ENCODE data around the gene SPARCL1. TPM values are rescaled to one million over a fixed set of nuclear protein-coding genes. Genes with fewer than 3 reads are reported as not detected.

Gene SPARCL1
- total and polyA plus RNA-seq, 2 experiments from 2014 or later = not detected

DNA sequence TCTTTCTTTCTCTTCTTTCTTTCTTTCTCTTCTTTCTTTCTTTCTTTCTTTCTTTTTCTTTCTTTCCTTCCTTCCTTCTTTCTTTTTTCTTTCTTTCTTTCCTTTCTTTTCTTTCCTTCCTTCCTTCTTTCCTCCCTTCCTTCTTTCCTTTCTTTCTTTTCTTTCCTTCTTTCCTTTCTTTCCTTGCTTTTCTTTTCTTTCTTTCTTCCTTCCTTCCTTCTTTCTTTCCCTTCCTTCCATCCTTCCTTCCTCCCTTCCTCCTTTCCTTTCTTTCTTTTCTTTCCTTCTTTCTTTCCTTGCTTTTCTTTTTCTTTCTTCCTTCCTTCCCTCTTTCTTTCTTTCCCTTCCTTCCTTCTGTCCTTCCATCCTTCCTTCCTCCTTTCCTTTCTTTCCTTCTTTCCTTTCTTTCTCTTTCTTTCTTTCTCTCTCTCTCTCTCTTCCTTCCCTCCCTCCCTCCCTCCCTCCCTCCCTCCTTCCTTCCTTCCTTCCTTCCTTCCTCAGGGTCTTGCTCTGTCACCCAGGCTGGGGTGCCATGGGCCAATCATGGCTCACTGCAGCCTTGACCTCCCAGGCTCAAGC is 13.6 kb upstream of the SPARCL1 start:
- in situ Hi-C loops (cut with MboI) = no loop called here
- no peak for TF ChIP-seq EZH2 (IDR thresholded peaks at IDR 0.05; ENCODE audit: insufficient read depth, poor library complexity, severe bottlenecking)
- no peak for TF ChIP-seq EZH2phosphoT487 (IDR thresholded peaks at IDR 0.05; ENCODE audit: insufficient read depth, low read depth)
- no peak overlapping the region for H3K9ac ChIP-seq

DNA sequence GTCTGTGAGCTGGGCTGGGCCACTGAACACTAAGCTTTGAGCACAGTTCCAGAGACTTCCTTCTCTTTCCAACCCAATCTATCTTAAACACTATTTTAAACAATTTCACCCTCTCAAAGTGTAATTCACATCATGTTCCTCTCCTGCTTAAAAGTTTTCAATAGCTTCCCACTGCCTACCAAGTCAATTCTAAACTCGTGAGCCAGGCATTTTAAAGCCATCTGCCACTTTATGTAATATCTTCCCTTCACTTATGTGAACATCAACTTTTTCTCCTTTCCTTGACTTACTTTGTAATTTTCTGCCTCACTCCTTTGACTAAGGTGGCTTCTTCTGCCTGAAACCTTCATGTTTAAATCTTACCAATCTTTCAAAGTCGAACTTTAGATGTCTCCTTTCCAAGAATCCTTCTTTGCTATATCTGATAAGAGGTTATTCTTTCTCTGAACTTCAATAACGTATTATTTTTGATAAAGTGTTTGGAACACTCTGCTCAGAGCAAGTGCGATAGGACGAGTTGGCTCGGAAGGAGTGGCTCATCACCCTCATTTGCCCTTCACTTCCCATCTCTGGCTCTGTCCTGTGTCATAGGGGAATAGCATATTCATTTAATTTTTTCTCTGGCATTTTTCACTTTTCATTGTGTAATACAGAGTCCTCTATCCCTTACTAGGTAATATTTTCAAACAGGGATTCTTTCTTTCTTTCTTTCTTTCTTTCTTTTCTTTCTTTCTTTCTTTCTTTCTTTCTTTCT is 13.0 kb upstream of the SPARCL1 start:
- no peaks in the 10 kb centered on the region for H3F3A ChIP-seq (ENCODE audit: insufficient read depth)
- no peak overlapping the region for H3K9ac ChIP-seq
- H3K79me2 ChIP-seq (ENCODE audit: insufficient read depth) = no peaks in the 10 kb centered on the region
- 80 to 82% methylated on average over 6 of the region's 6 CpGs for WGBS, 2 experiments (ENCODE audit: low coverage in 1 of 2, low lambda C conversion rate in 2 of 2, missing lambda C conversion rate in 2 of 2)
- no peaks in the 10 kb centered on the region for H4K20me1 ChIP-seq (ENCODE audit: insufficient read depth)
- in situ Hi-C loops (cut with MboI) = no loop called here
- H2AFZ ChIP-seq = no peak overlapping the region
- no peak for DNase-seq
- no peak overlapping the region for H3K4me3 ChIP-seq
- H3K9me3 ChIP-seq (ENCODE audit: low read depth) = no peaks in the 10 kb centered on the region
- H3K4me1 ChIP-seq (ENCODE audit: insufficient read depth) = no peaks in the 10 kb centered on the region
- H3K9me2 ChIP-seq (ENCODE audit: insufficient read depth) = no peaks in the 10 kb centered on the region
- H3K36me3 ChIP-seq (ENCODE audit: low read depth) = no peaks in the 10 kb centered on the region
- TF ChIP-seq EZH2 (IDR thresholded peaks at IDR 0.05; ENCODE audit: insufficient read depth, poor library complexity, severe bottlenecking) (no peak), EZH2phosphoT487 (IDR thresholded peaks at IDR 0.05; ENCODE audit: insufficient read depth, low read depth) (no peak)
- no peak overlapping the region for H3K27ac ChIP-seq
- H3K27me3 ChIP-seq (replicated peaks; ENCODE audit: insufficient read depth) = peaks cover 7% of the 10 kb centered on the region; the same call in 1 of the 2 replicates
- H3K4me2 ChIP-seq (ENCODE audit: unreplicated experiment) = no peak overlapping the region

More for the DNA sequence above, 13.6 kb upstream of the SPARCL1 start:
- Histone ChIP-seq H4K20me1 (ENCODE audit: insufficient read depth) (no peaks in the 10 kb centered on the region), H3K79me2 (ENCODE audit: insufficient read depth) (no peaks in the 10 kb centered on the region), H3K27ac (no peak overlapping the region), H3K27me3 (replicated peaks; ENCODE audit: insufficient read depth) (peaks cover 7% of the 10 kb centered on the region; the same call in 1 of the 2 replicates), H3K36me3 (ENCODE audit: low read depth) (no peaks in the 10 kb centered on the region), H3K9me2 (ENCODE audit: insufficient read depth) (no peaks in the 10 kb centered on the region), H3K4me1 (ENCODE audit: insufficient read depth) (no peaks in the 10 kb centered on the region), H3K9me3 (ENCODE audit: low read depth) (no peaks in the 10 kb centered on the region), H3K4me2 (ENCODE audit: unreplicated experiment) (no peak overlapping the region), H2AFZ (no peak overlapping the region), H3F3A (ENCODE audit: insufficient read depth) (no peaks in the 10 kb centered on the region), H3K4me3 (no peak overlapping the region)
- no peak for DNase-seq

DNA sequence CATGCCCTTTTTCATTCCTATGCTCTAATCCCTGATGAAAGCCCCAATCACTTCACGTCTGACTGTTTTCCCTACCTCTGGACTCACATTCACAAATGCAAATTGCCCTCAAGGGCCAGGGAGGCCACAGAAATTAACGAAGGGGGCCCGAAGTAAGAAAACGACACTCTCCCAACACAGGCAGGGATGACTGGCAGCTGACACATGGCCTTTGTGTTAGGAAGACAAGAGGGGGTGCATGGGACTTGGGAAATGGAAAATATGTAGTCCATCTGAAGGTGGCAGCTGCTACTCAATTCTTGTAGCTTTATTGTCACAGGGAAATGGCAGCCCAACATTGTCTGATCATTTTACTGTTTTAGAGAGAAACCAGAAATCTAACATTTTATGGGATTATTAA is 12.3 kb upstream of the SPARCL1 start:
- H3K36me3 ChIP-seq (ENCODE audit: low read depth) = no peaks in the 10 kb centered on the region
- H2AFZ ChIP-seq = no peak overlapping the region
- 59 to 64% methylated on average over 4 of the region's 4 CpGs for WGBS, 2 experiments (ENCODE audit: low coverage in 1 of 2, low lambda C conversion rate in 2 of 2, missing lambda C conversion rate in 2 of 2)
- H4K20me1 ChIP-seq (ENCODE audit: insufficient read depth) = no peaks in the 10 kb centered on the region
- DNase-seq = no peak
- H3K9me2 ChIP-seq (ENCODE audit: insufficient read depth) = no peaks in the 10 kb centered on the region
- H3K27ac ChIP-seq = no peak overlapping the region
- H3K27me3 ChIP-seq (replicated peaks; ENCODE audit: insufficient read depth) = peaks cover 7% of the 10 kb centered on the region; the same call in 1 of the 2 replicates
- no peak overlapping the region for H3K4me3 ChIP-seq
- no peak overlapping the region for H3K4me2 ChIP-seq (ENCODE audit: unreplicated experiment)
- no peak for TF ChIP-seq EZH2 (IDR thresholded peaks at IDR 0.05; ENCODE audit: insufficient read depth, poor library complexity, severe bottlenecking)
- TF ChIP-seq EZH2phosphoT487 (IDR thresholded peaks at IDR 0.05; ENCODE audit: insufficient read depth, low read depth) = no peak
- H3K9ac ChIP-seq = no peak overlapping the region
- H3F3A ChIP-seq (ENCODE audit: insufficient read depth) = no peaks in the 10 kb centered on the region
- no peaks in the 10 kb centered on the region for H3K79me2 ChIP-seq (ENCODE audit: insufficient read depth)
- no peaks in the 10 kb centered on the region for H3K9me3 ChIP-seq (ENCODE audit: low read depth)
- no peaks in the 10 kb centered on the region for H3K4me1 ChIP-seq (ENCODE audit: insufficient read depth)
- in situ Hi-C loops (cut with MboI) = no loop called here

DNA sequence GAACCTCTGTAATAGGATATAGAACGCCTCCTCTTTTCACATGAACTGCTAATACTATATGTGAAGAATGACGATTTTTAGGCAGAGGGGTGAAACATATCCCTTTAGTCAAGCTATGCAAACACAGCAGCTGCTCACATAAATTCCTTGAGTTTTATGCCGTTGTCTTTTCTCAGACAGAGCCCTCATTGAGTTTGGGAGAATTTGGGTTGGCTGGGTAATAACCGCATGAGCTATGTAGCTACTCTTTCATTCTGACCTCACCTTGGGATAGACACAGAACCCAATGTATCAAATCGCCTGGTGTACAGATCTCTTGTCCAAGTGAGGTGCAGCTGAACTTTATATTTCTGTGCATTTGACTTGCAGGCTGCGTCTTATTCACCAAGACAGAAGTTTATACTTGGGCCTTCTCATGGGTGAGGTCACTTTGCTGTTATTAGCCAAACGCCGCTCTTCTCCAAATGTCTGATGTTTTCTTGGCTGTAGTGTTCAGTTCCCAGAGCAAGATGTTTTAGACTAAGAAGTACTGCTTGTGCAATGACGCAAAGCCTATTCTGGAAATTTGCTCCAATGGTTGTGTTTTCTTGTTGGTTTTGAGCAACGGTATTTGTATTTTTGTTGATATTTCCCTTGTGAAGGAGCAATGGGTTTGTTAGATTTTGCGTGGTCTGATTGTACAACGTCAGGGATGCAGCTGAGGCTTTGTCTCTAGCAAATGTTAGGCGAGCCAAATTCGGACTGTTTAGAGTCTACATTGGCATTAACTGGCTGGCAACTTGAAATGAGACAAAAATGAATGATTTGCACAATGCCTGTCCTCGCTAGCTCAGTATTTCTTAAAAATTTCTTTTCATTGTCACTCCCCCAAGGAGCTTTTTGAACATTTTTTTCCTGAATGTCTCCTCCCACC is 11.2 kb upstream of the SPARCL1 start:
- in situ Hi-C loops (cut with MboI) = no loop called here
- WGBS, 2 experiments (ENCODE audit: low coverage in 1 of 2, low lambda C conversion rate in 2 of 2, missing lambda C conversion rate in 2 of 2) = 30 to 31% methylated on average over 15 of the region's 15 CpGs
- H3K27me3 ChIP-seq (replicated peaks; ENCODE audit: insufficient read depth) = peaks cover 7% of the 10 kb centered on the region; the same call in 1 of the 2 replicates
- no peak overlapping the region for H3K4me2 ChIP-seq (ENCODE audit: unreplicated experiment)
- peak; percentile 46 for DNase-seq
- H3K79me2 ChIP-seq (ENCODE audit: insufficient read depth) = no peaks in the 10 kb centered on the region
- H4K20me1 ChIP-seq (ENCODE audit: insufficient read depth) = no peaks in the 10 kb centered on the region
- H2AFZ ChIP-seq = peak overlapping the region; percentile 24; the same call in 1 of the 2 replicates
- H3K9me3 ChIP-seq (ENCODE audit: low read depth) = no peaks in the 10 kb centered on the region
- no peaks in the 10 kb centered on the region for H3F3A ChIP-seq (ENCODE audit: insufficient read depth)
- no peaks in the 10 kb centered on the region for H3K9me2 ChIP-seq (ENCODE audit: insufficient read depth)
- no peak overlapping the region for H3K9ac ChIP-seq
- H3K4me3 ChIP-seq = no peak overlapping the region
- H3K36me3 ChIP-seq (ENCODE audit: low read depth) = no peaks in the 10 kb centered on the region
- no peak overlapping the region for H3K27ac ChIP-seq
- TF ChIP-seq EZH2phosphoT487 (IDR thresholded peaks at IDR 0.05; ENCODE audit: insufficient read depth, low read depth) = no peak
- TF ChIP-seq EZH2 (IDR thresholded peaks at IDR 0.05; ENCODE audit: insufficient read depth, poor library complexity, severe bottlenecking) = no peak
- no peaks in the 10 kb centered on the region for H3K4me1 ChIP-seq (ENCODE audit: insufficient read depth)
